Measurements from ENCODE around the gene RAD51AP2.

DNA sequence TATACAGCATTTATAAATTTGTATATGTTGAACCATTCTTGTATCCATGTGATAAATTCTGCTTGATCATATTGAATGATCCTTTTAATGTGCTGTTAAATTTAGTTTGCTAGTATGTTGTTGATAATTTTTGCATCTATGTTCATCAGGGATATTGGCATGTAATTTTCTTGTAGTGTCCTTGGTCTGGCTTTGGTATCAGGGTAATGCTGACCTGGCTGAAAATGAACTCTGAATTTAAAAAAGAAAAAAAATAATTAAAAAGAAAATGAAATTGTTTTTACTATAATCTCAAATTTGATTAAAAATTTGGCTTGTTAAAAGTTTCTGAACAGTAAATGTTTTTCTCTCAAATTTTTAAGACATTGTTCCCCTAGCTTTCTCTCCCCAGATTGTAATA, 46.3 kb downstream of the RAD51AP2 start:
- TF ChIP-seq, protein P1, sequence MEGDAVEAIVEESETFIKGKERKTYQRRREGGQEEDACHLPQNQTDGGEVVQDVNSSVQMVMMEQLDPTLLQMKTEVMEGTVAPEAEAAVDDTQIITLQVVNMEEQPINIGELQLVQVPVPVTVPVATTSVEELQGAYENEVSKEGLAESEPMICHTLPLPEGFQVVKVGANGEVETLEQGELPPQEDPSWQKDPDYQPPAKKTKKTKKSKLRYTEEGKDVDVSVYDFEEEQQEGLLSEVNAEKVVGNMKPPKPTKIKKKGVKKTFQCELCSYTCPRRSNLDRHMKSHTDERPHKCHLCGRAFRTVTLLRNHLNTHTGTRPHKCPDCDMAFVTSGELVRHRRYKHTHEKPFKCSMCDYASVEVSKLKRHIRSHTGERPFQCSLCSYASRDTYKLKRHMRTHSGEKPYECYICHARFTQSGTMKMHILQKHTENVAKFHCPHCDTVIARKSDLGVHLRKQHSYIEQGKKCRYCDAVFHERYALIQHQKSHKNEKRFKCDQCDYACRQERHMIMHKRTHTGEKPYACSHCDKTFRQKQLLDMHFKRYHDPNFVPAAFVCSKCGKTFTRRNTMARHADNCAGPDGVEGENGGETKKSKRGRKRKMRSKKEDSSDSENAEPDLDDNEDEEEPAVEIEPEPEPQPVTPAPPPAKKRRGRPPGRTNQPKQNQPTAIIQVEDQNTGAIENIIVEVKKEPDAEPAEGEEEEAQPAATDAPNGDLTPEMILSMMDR (IDR thresholded peaks at IDR 0.05; ENCODE audit: extremely low read depth in 1 of 2, insufficient read depth in 1 of 2, low read depth in 1 of 2, low read length in 2 of 2) = no peak
- TF ChIP-seq POLR2AphosphoS5 (IDR thresholded peaks at IDR 0.05; ENCODE audit: insufficient read depth, low read depth, low read length) (no peak), POLR2A (IDR thresholded peaks at IDR 0.05; ENCODE audit: low read depth, low read length) (no peak), MYC (IDR thresholded peaks at IDR 0.05; ENCODE audit: low read depth, low read length) (no peak), EZH2 (IDR thresholded peaks at IDR 0.05; ENCODE audit: borderline replicate concordance, low read depth, low read length, severe bottlenecking) (no peak), JUN (IDR thresholded peaks at IDR 0.05; ENCODE audit: borderline replicate concordance, insufficient read depth, insufficient read length, low read depth) (no peak)
- TF ChIP-seq, protein P2, sequence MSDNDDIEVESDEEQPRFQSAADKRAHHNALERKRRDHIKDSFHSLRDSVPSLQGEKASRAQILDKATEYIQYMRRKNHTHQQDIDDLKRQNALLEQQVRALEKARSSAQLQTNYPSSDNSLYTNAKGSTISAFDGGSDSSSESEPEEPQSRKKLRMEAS (IDR thresholded peaks at IDR 0.05; ENCODE audit: insufficient read depth, insufficient read length) = no peak
